NB4 (cell line): ENCODE results near the gene HCFC2.

Experiments used
- DNase-seq: peaks from one replicate; pipeline ENCODE4 v3.0.0; 2010; ENCODE audit warnings: low read depth
- H3K4me3 ChIP-seq: one replicate; pipeline ENCODE4 v1.5.1; 2011; ENCODE audit warnings: mild to moderate bottlenecking, low read depth, low read length, moderate library complexity
- CTCF ChIP-seq: IDR thresholded peaks from one replicate; pipeline ENCODE4 v1.5.1; 2012; ENCODE audit warnings: low read depth, low read length
- MAX ChIP-seq: IDR thresholded peaks from 2 replicates; pipeline ENCODE4 v1.6.1; 2011; ENCODE audit warnings: low read depth, low read length
- MYC ChIP-seq: IDR thresholded peaks from 2 replicates; pipeline ENCODE4 v1.6.1; 2011; ENCODE audit warnings: low read depth, low read length
- POLR2A ChIP-seq: IDR thresholded peaks from 2 replicates; pipeline ENCODE4 v1.6.1; 2011; ENCODE audit warnings: mild to moderate bottlenecking; ENCODE audit not compliant: insufficient read length; ENCODE audit errors: extremely low read depth

Gene HCFC2

GRCh38 chr12:104080764-104081163 is 16.4 kb downstream of the HCFC2 start:
- DNase-seq = no peak
- H3K4me3 ChIP-seq = no peak overlapping the region
- no peak for TF ChIP-seq CTCF
- no peak for TF ChIP-seq MYC
- TF ChIP-seq MAX = no peak
- TF ChIP-seq POLR2A = no peak

- H3K4me3 ChIP-seq = no peak overlapping the region
- TF ChIP-seq MAX (no peak), CTCF (no peak), POLR2A (no peak), MYC (no peak)
- DNase-seq = no peak
These were observed 19.6 kb downstream of the HCFC2 start for GRCh38 chr12:104083769-104084475.

- TF ChIP-seq MYC = no peak
- TF ChIP-seq MAX = no peak
- no peak for TF ChIP-seq CTCF
- TF ChIP-seq POLR2A = no peak
- DNase-seq = peak; percentile 9
These were observed 26.4 kb downstream of the HCFC2 start for GRCh38 chr12:104090685-104091084.

GRCh38 chr12:104091136-104091535 is 26.8 kb downstream of the HCFC2 start:
- H3K4me3 ChIP-seq = no peak overlapping the region
- no peak for DNase-seq
- no peak for TF ChIP-seq MAX
- TF ChIP-seq POLR2A = no peak
- no peak for TF ChIP-seq CTCF
- TF ChIP-seq MYC = no peak

More at GRCh38 chr12:104090685-104091084, 26.4 kb downstream of the HCFC2 start:
- no peak overlapping the region for H3K4me3 ChIP-seq

- DNase-seq = no peak
- no peak for TF ChIP-seq CTCF
- no peak for TF ChIP-seq POLR2A
- TF ChIP-seq MYC = no peak
- TF ChIP-seq MAX = no peak
- H3K4me3 ChIP-seq = no peak overlapping the region
These were observed 30.0 kb downstream of the HCFC2 start for GRCh38 chr12:104094284-104094683.

GRCh38 chr12:104095289-104095688 is 31.0 kb downstream of the HCFC2 start:
- TF ChIP-seq MYC = no peak
- H3K4me3 ChIP-seq = no peak overlapping the region
- no peak for DNase-seq
